HCT116 (cell line): ENCODE data around the gene MAPKAPK5. TPM values are rescaled to one million over a fixed set of nuclear protein-coding genes. Genes with fewer than 3 reads are reported as not detected.

Experiments
- ATAC-seq: fragments of 200-7000 bp; cut with Tn5 transposase; 2 replicates; pipeline ENCODE4 v1.9.1; 2020; ENCODE audit warnings: mild to moderate bottlenecking, moderate library complexity
- BruUV-seq: library from RNA; stranded (reverse); fragments of 400-500 nt; replicated peaks from 2 replicates; lab custom pipeline; 2021; lab: Mats Ljungman, UMichigan
- CTCF ChIA-PET: fragments of 300-600 bp; sonication (Branson Sonifier 250); formaldehyde crosslinking; loops from one replicate; lab custom pipeline; 2021; ENCODE audit warnings: antibody characterized with exemption; lab: Charles Lee
- POLR2A ChIA-PET: fragments of 300-600, 350-600 bp; sonication (Branson Sonifier 250); formaldehyde crosslinking; loops from one replicate; lab custom pipeline; 2021; ENCODE audit warnings: antibody characterized with exemption; lab: Charles Lee
- RAD21 ChIA-PET, 2 experiments: fragments of 300-600 bp; sonication (Branson Sonifier 250); formaldehyde crosslinking; loops; one replicate each; lab custom pipeline; 2023; ENCODE audit warnings: low total read pairs in 2 of 2; ENCODE audit not compliant: uncharacterized antibody in 2 of 2, unreplicated experiment in 2 of 2, low non-redundant PET in 1 of 2; lab: Charles Lee
- DNase-seq: peaks from one replicate; pipeline ENCODE4 v3.0.0-alpha.2; 2010; ENCODE audit warnings: low read depth, low spot score
- H2AFZ ChIP-seq: fragments of 200-600 bp; shearing (Covaris generic), sonication (generic); 2 replicates; pipeline ENCODE4 v1.6.1; 2017; ENCODE audit warnings: low read depth, mixed run types, mixed read lengths, antibody characterized with exemption, low read length; ENCODE audit not compliant: poor library complexity, severe bottlenecking
- H3K27ac ChIP-seq: 2 replicates; pipeline ENCODE4 v1.5.1; 2012; ENCODE audit warnings: low read depth, low read length
- H3K27me3 ChIP-seq: fragments of 200-600 bp; sonication (generic); 2 replicates; pipeline ENCODE4 v1.6.1; 2016; ENCODE audit warnings: mixed run types, low read length, mixed read lengths; ENCODE audit not compliant: insufficient read depth
- H3K36me3 ChIP-seq, 2 experiments: fragments of 200-500 bp in 1 of 2; fragments of 200-600 bp in 1 of 2; sonication (Bioruptor generic) in 1 of 2; sonication (generic) in 1 of 2; 2 replicates each; pipeline versions ENCODE4 v1.5.1 to v1.6.1; 2014 to 2016; ENCODE audit warnings: low read length in 2 of 2, inconsistent platforms in 1 of 2, mixed read lengths in 1 of 2, mixed run types in 1 of 2; ENCODE audit not compliant: insufficient read depth in 2 of 2, control insufficient read depth in 1 of 2
- H3K4me1 ChIP-seq, 2 experiments: fragments of 200-600 bp in 1 of 2; sonication (generic) in 1 of 2; 2 replicates each; pipeline versions ENCODE4 v1.5.1 to v1.6.1; 2012 to 2017; ENCODE audit warnings: low read length in 2 of 2, inconsistent platforms in 1 of 2, mild to moderate bottlenecking in 1 of 2, mixed read lengths in 1 of 2, mixed run types in 1 of 2, moderate library complexity in 1 of 2; ENCODE audit not compliant: insufficient read depth in 2 of 2, control insufficient read depth in 1 of 2
- H3K4me2 ChIP-seq: fragments of 200-600 bp; sonication (generic); 2 replicates; pipeline ENCODE4 v1.6.1; 2017; ENCODE audit warnings: mixed run types, low read length, mixed read lengths
- H3K4me3 ChIP-seq, 2 experiments: fragments of 200-600 bp in 1 of 2; sonication (generic) in 1 of 2; replicated peaks in 1 of 2; 2 replicates each; pipeline ENCODE4 v1.5.1; 2011 to 2016; ENCODE audit warnings: low read length in 2 of 2, control low read depth in 1 of 2, low read depth in 1 of 2, mild to moderate bottlenecking in 1 of 2, mixed read lengths in 1 of 2, mixed run types in 1 of 2
- H3K79me2 ChIP-seq: fragments of 200-600 bp; sonication (generic); 2 replicates; pipeline ENCODE4 v1.6.1; 2017; ENCODE audit warnings: mild to moderate bottlenecking, mixed run types, low read length, moderate library complexity, mixed read lengths; ENCODE audit not compliant: insufficient read depth
- H3K9ac ChIP-seq: fragments of 200-600 bp; sonication (generic); 2 replicates; pipeline ENCODE4 v1.6.1; 2016; ENCODE audit warnings: low read length, mixed read lengths
- H3K9me2 ChIP-seq: fragments of 200-600 bp; sonication (generic), shearing (Covaris generic); 2 replicates; pipeline ENCODE4 v1.6.1; 2017; ENCODE audit warnings: mixed run types, mild to moderate bottlenecking, moderate library complexity; ENCODE audit not compliant: insufficient read depth
- H3K9me3 ChIP-seq, 2 experiments: fragments of 200-500 bp in 1 of 2; fragments of 200-600 bp in 1 of 2; sonication (Bioruptor generic) in 1 of 2; sonication (generic) in 1 of 2; 2 replicates each; pipeline ENCODE4 v1.6.1; 2014 to 2017; ENCODE audit warnings: low read length in 2 of 2, mixed read lengths in 2 of 2, inconsistent platforms in 1 of 2, low read depth in 1 of 2, mild to moderate bottlenecking in 1 of 2, mixed run types in 1 of 2, moderate library complexity in 1 of 2; ENCODE audit not compliant: control insufficient read depth in 1 of 2, insufficient read depth in 1 of 2
- H4K20me1 ChIP-seq: fragments of 200-600 bp; sonication (generic), shearing (Covaris generic); 2 replicates; pipeline ENCODE4 v1.6.1; 2017; ENCODE audit warnings: mixed run types, mild to moderate bottlenecking, moderate library complexity; ENCODE audit not compliant: insufficient read depth
- CBX3 ChIP-seq: IDR thresholded peaks from 2 replicates; pipeline ENCODE4 v1.6.1; 2012; ENCODE audit warnings: low read depth
- CEBPB ChIP-seq: IDR thresholded peaks from 2 replicates; pipeline ENCODE4 v1.6.1; 2012; ENCODE audit warnings: low read depth
- EGR1 ChIP-seq: IDR thresholded peaks from 2 replicates; pipeline ENCODE4 v1.6.1; 2012; ENCODE audit warnings: low read depth
- ELF1 ChIP-seq: IDR thresholded peaks from 2 replicates; pipeline ENCODE4 v1.6.1; 2012; ENCODE audit warnings: low read depth, borderline replicate concordance
- EZH2 ChIP-seq: fragments of 200-600 bp; sonication (generic); IDR thresholded peaks from 2 replicates; pipeline ENCODE4 v1.6.1; 2017; ENCODE audit warnings: antibody characterized with exemption, mixed run types
- FOSL1 ChIP-seq: IDR thresholded peaks from 2 replicates; pipeline ENCODE4 v1.6.1; 2012; ENCODE audit warnings: low read depth
- JUND ChIP-seq: IDR thresholded peaks from 2 replicates; pipeline ENCODE4 v1.6.1; 2012
- MAX ChIP-seq: IDR thresholded peaks from 2 replicates; pipeline ENCODE4 v1.6.1; 2012
- POLR2AphosphoS5 ChIP-seq: IDR thresholded peaks from 2 replicates; pipeline ENCODE4 v1.6.1; 2011; ENCODE audit warnings: mild to moderate bottlenecking, low read depth, low read length, moderate library complexity
- RAD21 ChIP-seq: IDR thresholded peaks from 2 replicates; pipeline ENCODE4 v1.6.1; 2012; ENCODE audit warnings: low read depth, mild to moderate bottlenecking
- REST ChIP-seq: IDR thresholded peaks from 2 replicates; pipeline ENCODE4 v1.6.1; 2012; ENCODE audit warnings: low read depth
- SIN3A ChIP-seq: IDR thresholded peaks from 2 replicates; pipeline ENCODE4 v1.6.1; 2012; ENCODE audit warnings: low read depth
- TCF7L2 ChIP-seq: IDR thresholded peaks from 2 replicates; pipeline ENCODE4 v1.7.0; 2011; ENCODE audit warnings: borderline replicate concordance, inconsistent platforms; ENCODE audit not compliant: insufficient read depth, insufficient read length; ENCODE audit errors: extremely low read depth
- ZBTB33 ChIP-seq: IDR thresholded peaks from 2 replicates; pipeline ENCODE4 v1.6.1; 2011; ENCODE audit warnings: mild to moderate bottlenecking, low read length, moderate library complexity; ENCODE audit not compliant: insufficient replicate concordance; ENCODE audit errors: extremely low read depth
- ZFX ChIP-seq: fragments of 450-650 bp; IDR thresholded peaks from 2 replicates; pipeline ENCODE4 v1.6.1; 2017
- intact Hi-C: fragments of 100-400 bp; cut with micrococcal nuclease; formaldehyde crosslinking; loops from 2 replicates; pipeline ENCODE4 v1.10.0; 2022
- total RNA-seq: library from RNA; stranded (reverse); gene quantifications from one replicate; pipeline ENCODE4 v1.2.1, GENCODE V29; 2021; ENCODE audit not compliant: unreplicated experiment

MAPKAPK5 gene
- total RNA-seq, 1 experiment from 2014 or later = 57.9 TPM

GRCh38 chr12:111818340-111818739 lies 23.7 kb upstream of the MAPKAPK5 start:
- ATAC-seq = no peak
- no peaks in the 10 kb centered on the region for H3K79me2 ChIP-seq
- TF ChIP-seq CBX3 (no peak), MAX (no peak), JUND (no peak), EGR1 (no peak), CEBPB (no peak), RAD21 (no peak), POLR2AphosphoS5 (no peak), EZH2 (no peak), FOSL1 (no peak), ZFX (no peak), ELF1 (no peak), ZBTB33 (no peak), TCF7L2 (no peak), SIN3A (no peak), REST (no peak)
- TF ChIP-seq, all 23 proteins: peak for 0
- no peaks in the 10 kb centered on the region for H3K36me3 ChIP-seq
- no peak overlapping the region for H3K9ac ChIP-seq
- DNase-seq = no peak
- no peaks in the 10 kb centered on the region for H3K27me3 ChIP-seq
- BruUV-seq = no TSS peak
- no peaks in the 10 kb centered on the region for H3K9me3 ChIP-seq
- no peaks in the 10 kb centered on the region for H3K9me2 ChIP-seq
- H3K4me3 ChIP-seq = no peak overlapping the region
- intact Hi-C loops = no loop called here
- CTCF ChIA-PET = no interaction called here
- no peaks in the 10 kb centered on the region; a peak in 2 of 4 replicates for H3K4me1 ChIP-seq
- RAD21 ChIA-PET = no interaction called here
- no peak overlapping the region for H3K4me2 ChIP-seq
- POLR2A ChIA-PET = no interaction called here
- H2AFZ ChIP-seq = no peak overlapping the region
- H4K20me1 ChIP-seq = no peaks in the 10 kb centered on the region
- no peak overlapping the region for H3K27ac ChIP-seq
